Neural cell (in vitro differentiated cells): ENCODE data around the gene KIF4A. TPM values are rescaled to one million over a fixed set of nuclear protein-coding genes. Genes with fewer than 3 reads are reported as not detected.
"Not testable (repeated sequence)": the region's sequence is repeated elsewhere in the genome, so short reads cannot be mapped to it uniquely, and the experiment has no call there.

Source experiments
- H2AFZ ChIP-seq: fragments of 200-600, 300-800 bp; sonication (generic), shearing (Covaris generic); 2 replicates; pipeline ENCODE4 v1.6.0; 2014; ENCODE audit warnings: low read depth, mild to moderate bottlenecking, antibody characterized with exemption, low read length, moderate library complexity
- H3F3A ChIP-seq: fragments of 200-600 bp; shearing (Covaris generic); 2 replicates; pipeline ENCODE4 v1.6.1; 2016; ENCODE audit warnings: mild to moderate bottlenecking, moderate library complexity, mixed read lengths, antibody characterized with exemption, low read length; ENCODE audit not compliant: insufficient read depth, poor library complexity, severe bottlenecking
- H3K27ac ChIP-seq: fragments of 200-600, 300-800 bp; sonication (generic), shearing (Covaris generic); 2 replicates; pipeline ENCODE4 v1.5.1; 2014; ENCODE audit warnings: mild to moderate bottlenecking, low read length, moderate library complexity
- H3K27me3 ChIP-seq: fragments of 300-800, 200-600 bp; sonication (generic), shearing (Covaris generic); 2 replicates; pipeline ENCODE4 v1.6.0; 2014; ENCODE audit warnings: mild to moderate bottlenecking, low read depth, low read length, moderate library complexity; ENCODE audit not compliant: insufficient read depth
- H3K36me3 ChIP-seq: fragments of 300-800, 200-600 bp; sonication (generic), shearing (Covaris generic); 2 replicates; pipeline ENCODE4 v1.5.1; 2014; ENCODE audit warnings: mild to moderate bottlenecking, antibody characterized with exemption, low read length, moderate library complexity; ENCODE audit not compliant: insufficient read depth
- H3K4me2 ChIP-seq: fragments of 300-800, 200-600 bp; sonication (generic), shearing (Covaris generic); 2 replicates; pipeline ENCODE4 v1.6.0; 2014; ENCODE audit warnings: mild to moderate bottlenecking, low read length
- H3K4me3 ChIP-seq: fragments of 300-800, 200-600 bp; sonication (generic), shearing (Covaris generic); 2 replicates; pipeline ENCODE4 v1.5.1; 2014; ENCODE audit warnings: mild to moderate bottlenecking, low read length, moderate library complexity
- H3K79me2 ChIP-seq: fragments of 200-600 bp; shearing (Covaris generic); replicated peaks from 2 replicates; pipeline ENCODE4 v1.6.0; 2014; ENCODE audit warnings: mild to moderate bottlenecking, low read length, moderate library complexity; ENCODE audit not compliant: insufficient read depth
- H3K9ac ChIP-seq: fragments of 300-800, 200-600 bp; sonication (generic), shearing (Covaris generic); 2 replicates; pipeline ENCODE4 v1.6.1; 2016; ENCODE audit warnings: mild to moderate bottlenecking, low read length, mixed read lengths
- H3K9me2 ChIP-seq: fragments of 200-600 bp; shearing (Covaris generic); 2 replicates; pipeline ENCODE4 v1.6.1; 2016; ENCODE audit warnings: mild to moderate bottlenecking, low read length, mixed read lengths; ENCODE audit not compliant: insufficient read depth
- H3K9me3 ChIP-seq: fragments of 200-600, 300-800 bp; sonication (generic), shearing (Covaris generic); 2 replicates; pipeline ENCODE4 v1.6.1; 2016; ENCODE audit warnings: mild to moderate bottlenecking, mixed run types, low read length, moderate library complexity, mixed read lengths
- H4K20me1 ChIP-seq: fragments of 200-600 bp; shearing (Covaris generic); 2 replicates; pipeline ENCODE4 v1.6.1; 2016; ENCODE audit warnings: mild to moderate bottlenecking, mixed run types; ENCODE audit not compliant: insufficient read depth
- EP300 ChIP-seq: fragments of 450-650 bp; conservative IDR thresholded peaks from 2 replicates; pipeline ENCODE4 v1.6.1; 2014; ENCODE audit warnings: antibody characterized with exemption, mild to moderate bottlenecking, moderate library complexity; ENCODE audit not compliant: poor library complexity, severe bottlenecking
- EZH2 ChIP-seq: fragments of 200-600, 300-800 bp; shearing (Covaris generic), sonication (generic); IDR thresholded peaks from 2 replicates; pipeline ENCODE4 v1.6.1; 2014; ENCODE audit warnings: antibody characterized with exemption, low read length, borderline replicate concordance, mild to moderate bottlenecking; ENCODE audit not compliant: insufficient read depth, poor library complexity, severe bottlenecking
- MXI1 ChIP-seq: fragments of 450-650 bp; conservative IDR thresholded peaks from 2 replicates; pipeline ENCODE4 v1.6.1; 2014; ENCODE audit warnings: antibody characterized with exemption, mild to moderate bottlenecking; ENCODE audit not compliant: poor library complexity, severe bottlenecking
- POLR2AphosphoS5 ChIP-seq: IDR thresholded peaks from 2 replicates; pipeline ENCODE4 v1.6.1; 2012
- RAD21 ChIP-seq: fragments of 450-650 bp; conservative IDR thresholded peaks from 2 replicates; pipeline ENCODE4 v1.6.1; 2014; ENCODE audit warnings: antibody characterized with exemption, mild to moderate bottlenecking, moderate library complexity
- SMC3 ChIP-seq: fragments of 450-650 bp; conservative IDR thresholded peaks from 2 replicates; pipeline ENCODE4 v1.6.1; 2014; ENCODE audit warnings: antibody characterized with exemption, mild to moderate bottlenecking, moderate library complexity; ENCODE audit not compliant: poor library complexity
- TAF1 ChIP-seq: IDR thresholded peaks from 2 replicates; pipeline ENCODE4 v1.6.1; 2012; ENCODE audit warnings: low read depth
- polyA plus RNA-seq: library from polyadenylated mRNA; depleted of rRNA; stranded (reverse); fragments of >200 nt; gene quantifications from 2 replicates; pipeline ENCODE4 v1.2.3, GENCODE V29; 2014
- TF ChIP-seq, protein P1 (sequence below): fragments of 450-650 bp; IDR thresholded peaks from 2 replicates; pipeline ENCODE4 v1.5.1; 2014; ENCODE audit warnings: antibody characterized with exemption, mild to moderate bottlenecking, moderate library complexity; ENCODE audit not compliant: poor library complexity, severe bottlenecking
- TF ChIP-seq, protein P2 (sequence below): IDR thresholded peaks from 2 replicates; pipeline ENCODE4 v1.6.1; 2012; ENCODE audit warnings: borderline replicate concordance

KIF4A gene
- polyA plus RNA-seq, 1 donor from 2014 or later = 1.1 TPM

DNA sequence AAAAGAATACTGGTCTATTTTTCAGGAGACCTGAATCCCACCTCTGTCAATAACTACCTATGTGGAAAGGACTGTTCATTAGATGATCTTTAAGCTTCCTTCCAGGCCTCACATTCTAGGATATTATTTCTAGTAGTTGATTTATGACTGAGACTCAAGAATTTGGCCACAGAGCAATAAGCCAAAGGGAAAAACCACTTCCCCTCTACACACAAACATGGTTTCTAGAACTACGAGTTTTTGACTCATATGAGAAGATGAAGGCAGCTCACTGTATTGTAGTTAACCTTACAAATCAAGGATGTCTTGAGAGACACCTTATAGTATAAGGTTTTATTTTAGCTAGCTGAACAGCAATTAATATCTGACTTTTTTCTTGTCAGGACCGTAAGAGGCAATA, 96.3 kb downstream of the KIF4A start:
- H3K27me3 ChIP-seq = no peaks in the 10 kb centered on the region
- no peak for TF ChIP-seq RAD21
- no peak for TF ChIP-seq SMC3
- TF ChIP-seq, protein P1, sequence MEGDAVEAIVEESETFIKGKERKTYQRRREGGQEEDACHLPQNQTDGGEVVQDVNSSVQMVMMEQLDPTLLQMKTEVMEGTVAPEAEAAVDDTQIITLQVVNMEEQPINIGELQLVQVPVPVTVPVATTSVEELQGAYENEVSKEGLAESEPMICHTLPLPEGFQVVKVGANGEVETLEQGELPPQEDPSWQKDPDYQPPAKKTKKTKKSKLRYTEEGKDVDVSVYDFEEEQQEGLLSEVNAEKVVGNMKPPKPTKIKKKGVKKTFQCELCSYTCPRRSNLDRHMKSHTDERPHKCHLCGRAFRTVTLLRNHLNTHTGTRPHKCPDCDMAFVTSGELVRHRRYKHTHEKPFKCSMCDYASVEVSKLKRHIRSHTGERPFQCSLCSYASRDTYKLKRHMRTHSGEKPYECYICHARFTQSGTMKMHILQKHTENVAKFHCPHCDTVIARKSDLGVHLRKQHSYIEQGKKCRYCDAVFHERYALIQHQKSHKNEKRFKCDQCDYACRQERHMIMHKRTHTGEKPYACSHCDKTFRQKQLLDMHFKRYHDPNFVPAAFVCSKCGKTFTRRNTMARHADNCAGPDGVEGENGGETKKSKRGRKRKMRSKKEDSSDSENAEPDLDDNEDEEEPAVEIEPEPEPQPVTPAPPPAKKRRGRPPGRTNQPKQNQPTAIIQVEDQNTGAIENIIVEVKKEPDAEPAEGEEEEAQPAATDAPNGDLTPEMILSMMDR = no peak
- TF ChIP-seq TAF1 = no peak
- H3F3A ChIP-seq = no peaks in the 10 kb centered on the region
- H3K79me2 ChIP-seq = no peaks in the 10 kb centered on the region
- H3K36me3 ChIP-seq = no peaks in the 10 kb centered on the region
- no peak overlapping the region for H3K4me2 ChIP-seq
- H4K20me1 ChIP-seq = no peaks in the 10 kb centered on the region
- no peak overlapping the region for H2AFZ ChIP-seq
- no peak overlapping the region for H3K4me3 ChIP-seq
- H3K9me3 ChIP-seq = no peaks in the 10 kb centered on the region
- H3K27ac ChIP-seq = no peak overlapping the region
- no peaks in the 10 kb centered on the region for H3K9me2 ChIP-seq
- H3K9ac ChIP-seq = no peak overlapping the region

DNA sequence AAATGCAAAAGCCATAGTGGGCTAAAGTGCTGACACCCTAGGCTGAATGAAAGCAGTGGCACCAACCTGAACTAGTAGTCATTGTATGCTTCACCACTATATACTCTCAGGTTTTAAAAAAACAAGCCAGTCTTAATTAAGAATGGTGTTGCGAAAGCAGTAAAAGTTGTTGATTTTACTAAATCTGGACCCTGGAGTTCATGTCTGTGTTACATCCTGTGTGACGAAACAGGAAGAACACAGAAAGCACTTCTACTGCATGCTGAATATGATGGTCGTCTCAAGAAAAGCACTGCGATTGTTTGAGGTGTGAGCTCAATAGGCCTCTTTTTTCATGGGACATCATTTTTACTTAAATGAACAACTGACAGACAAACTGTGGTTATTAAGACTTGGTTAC, 109.0 kb downstream of the KIF4A start:
- H3K79me2 ChIP-seq = no peaks in the 10 kb centered on the region
- H2AFZ ChIP-seq = no peak overlapping the region
- H3K4me2 ChIP-seq = no peak overlapping the region
- no peak for TF ChIP-seq SMC3
- TF ChIP-seq, protein P1 = no peak
- TF ChIP-seq, protein P2, sequence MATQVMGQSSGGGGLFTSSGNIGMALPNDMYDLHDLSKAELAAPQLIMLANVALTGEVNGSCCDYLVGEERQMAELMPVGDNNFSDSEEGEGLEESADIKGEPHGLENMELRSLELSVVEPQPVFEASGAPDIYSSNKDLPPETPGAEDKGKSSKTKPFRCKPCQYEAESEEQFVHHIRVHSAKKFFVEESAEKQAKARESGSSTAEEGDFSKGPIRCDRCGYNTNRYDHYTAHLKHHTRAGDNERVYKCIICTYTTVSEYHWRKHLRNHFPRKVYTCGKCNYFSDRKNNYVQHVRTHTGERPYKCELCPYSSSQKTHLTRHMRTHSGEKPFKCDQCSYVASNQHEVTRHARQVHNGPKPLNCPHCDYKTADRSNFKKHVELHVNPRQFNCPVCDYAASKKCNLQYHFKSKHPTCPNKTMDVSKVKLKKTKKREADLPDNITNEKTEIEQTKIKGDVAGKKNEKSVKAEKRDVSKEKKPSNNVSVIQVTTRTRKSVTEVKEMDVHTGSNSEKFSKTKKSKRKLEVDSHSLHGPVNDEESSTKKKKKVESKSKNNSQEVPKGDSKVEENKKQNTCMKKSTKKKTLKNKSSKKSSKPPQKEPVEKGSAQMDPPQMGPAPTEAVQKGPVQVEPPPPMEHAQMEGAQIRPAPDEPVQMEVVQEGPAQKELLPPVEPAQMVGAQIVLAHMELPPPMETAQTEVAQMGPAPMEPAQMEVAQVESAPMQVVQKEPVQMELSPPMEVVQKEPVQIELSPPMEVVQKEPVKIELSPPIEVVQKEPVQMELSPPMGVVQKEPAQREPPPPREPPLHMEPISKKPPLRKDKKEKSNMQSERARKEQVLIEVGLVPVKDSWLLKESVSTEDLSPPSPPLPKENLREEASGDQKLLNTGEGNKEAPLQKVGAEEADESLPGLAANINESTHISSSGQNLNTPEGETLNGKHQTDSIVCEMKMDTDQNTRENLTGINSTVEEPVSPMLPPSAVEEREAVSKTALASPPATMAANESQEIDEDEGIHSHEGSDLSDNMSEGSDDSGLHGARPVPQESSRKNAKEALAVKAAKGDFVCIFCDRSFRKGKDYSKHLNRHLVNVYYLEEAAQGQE = no peak
- TF ChIP-seq EP300 = no peak
- no peak for TF ChIP-seq EZH2
- no peak for TF ChIP-seq MXI1
- no peak for TF ChIP-seq POLR2AphosphoS5
- no peak for TF ChIP-seq TAF1
- no peak for TF ChIP-seq RAD21
- H3K9me2 ChIP-seq = no peaks in the 10 kb centered on the region
- H3K27ac ChIP-seq = no peak overlapping the region
- no peak overlapping the region for H3K9ac ChIP-seq
- no peaks in the 10 kb centered on the region for H3F3A ChIP-seq
- H3K4me3 ChIP-seq = no peak overlapping the region
- no peaks in the 10 kb centered on the region for H3K36me3 ChIP-seq
- H4K20me1 ChIP-seq = no peaks in the 10 kb centered on the region
- no peaks in the 10 kb centered on the region for H3K9me3 ChIP-seq
- H3K27me3 ChIP-seq = no peaks in the 10 kb centered on the region

DNA sequence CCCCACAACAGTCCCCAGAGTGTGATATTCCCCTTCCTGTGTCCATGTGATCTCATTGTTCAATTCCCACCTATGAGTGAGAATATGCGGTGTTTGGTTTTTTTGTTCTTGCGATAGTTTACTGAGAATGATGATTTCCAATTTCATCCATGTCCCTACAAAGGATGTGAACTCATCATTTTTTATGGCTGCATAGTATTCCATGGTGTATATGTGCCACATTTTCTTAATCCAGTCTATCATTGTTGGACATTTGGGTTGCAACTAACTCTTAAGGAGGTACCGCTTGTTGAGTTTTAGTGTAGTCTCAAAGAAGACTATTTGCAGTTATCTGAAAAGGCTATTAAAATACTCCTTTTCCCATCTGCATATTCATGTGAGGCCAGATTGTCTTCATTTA, 110.3 kb downstream of the KIF4A start:
- not testable (repeated sequence) for H3K4me2 ChIP-seq, H3K9me3 ChIP-seq, H3K27me3 ChIP-seq, H3K27ac ChIP-seq, H3K79me2 ChIP-seq, H3K36me3 ChIP-seq, H3K9ac ChIP-seq, H4K20me1 ChIP-seq, H3K9me2 ChIP-seq, H3F3A ChIP-seq, H2AFZ ChIP-seq, H3K4me3 ChIP-seq
